HepG2 (cell line): ENCODE results near the gene ELP6. TPM values are rescaled to one million over a fixed set of nuclear protein-coding genes. Genes with fewer than 3 reads are reported as not detected.

Experiments used
- CBFB ChIP-seq: sonication (generic); formaldehyde crosslinking; IDR thresholded peaks from 2 replicates; pipeline ENCODE4 v1.4.0; 2020; ENCODE audit warnings: missing genetic modification reagents
- CREB1 ChIP-seq, 2 experiments: fragments of 450-650 bp in 1 of 2; IDR thresholded peaks; 2 replicates each; pipeline ENCODE4 v1.6.1; 2016 to 2017; ENCODE audit warnings: control low read depth in 1 of 2, mild to moderate bottlenecking in 1 of 2, missing compliant biosample characterization in 1 of 2, missing genetic modification characterization in 1 of 2
- FOSL2 ChIP-seq: sonication (generic); formaldehyde crosslinking; IDR thresholded peaks from 2 replicates; pipeline ENCODE4 v1.4.0; 2020; ENCODE audit warnings: missing genetic modification reagents
- GFI1 ChIP-seq: sonication (generic); formaldehyde crosslinking; IDR thresholded peaks from 2 replicates; pipeline ENCODE4 v1.5.0; 2020; ENCODE audit warnings: missing genetic modification reagents, mild to moderate bottlenecking, borderline replicate concordance
- GMEB1 ChIP-seq: sonication (generic); formaldehyde crosslinking; IDR thresholded peaks from 2 replicates; pipeline ENCODE4 v1.5.1; 2020; ENCODE audit warnings: missing genetic modification reagents, mild to moderate bottlenecking, borderline replicate concordance
- HNRNPH1 ChIP-seq: fragments of 200-400 bp; formaldehyde crosslinking; optimal IDR thresholded peaks from 2 replicates; pipeline ENCODE3; 2017; ENCODE audit warnings: mild to moderate bottlenecking, low read depth, low read length
- HNRNPUL1 ChIP-seq: fragments of 200-400 bp; formaldehyde crosslinking; IDR thresholded peaks from 2 replicates; pipeline ENCODE4 v1.6.1; 2017; ENCODE audit warnings: low read depth, mild to moderate bottlenecking, low read length, moderate library complexity
- MEIS1 ChIP-seq: sonication (generic); formaldehyde crosslinking; IDR thresholded peaks from 2 replicates; pipeline ENCODE4 v1.9.0; 2021; ENCODE audit warnings: mild to moderate bottlenecking, missing genetic modification reagents, moderate library complexity, borderline replicate concordance
- RARG ChIP-seq: sonication (generic); formaldehyde crosslinking; IDR thresholded peaks from 2 replicates; pipeline ENCODE4 v1.4.0; 2020; ENCODE audit warnings: low read depth, mild to moderate bottlenecking, missing genetic modification reagents
- SMYD3 ChIP-seq: sonication (generic); formaldehyde crosslinking; IDR thresholded peaks from 2 replicates; pipeline ENCODE4 v1.8.1; 2023; ENCODE audit warnings: mild to moderate bottlenecking, missing genetic modification reagents
- STAT5B ChIP-seq: sonication (generic); formaldehyde crosslinking; IDR thresholded peaks from 2 replicates; pipeline ENCODE4 v1.4.0; 2020; ENCODE audit warnings: missing genetic modification reagents
- TEAD2 ChIP-seq: sonication (generic); formaldehyde crosslinking; IDR thresholded peaks from 2 replicates; pipeline ENCODE4 v1.9.0; 2021; ENCODE audit warnings: missing genetic modification reagents
- XBP1 ChIP-seq: sonication (generic); formaldehyde crosslinking; IDR thresholded peaks from 2 replicates; pipeline ENCODE4 v1.5.0; 2020; ENCODE audit warnings: missing genetic modification reagents
- ZBTB10 ChIP-seq: sonication (generic); formaldehyde crosslinking; IDR thresholded peaks from 2 replicates; pipeline ENCODE4 v1.4.0; 2020; ENCODE audit warnings: missing genetic modification reagents, borderline replicate concordance
- ZBTB46 ChIP-seq: sonication (generic); formaldehyde crosslinking; IDR thresholded peaks from 2 replicates; pipeline ENCODE4 v1.4.0; 2020; ENCODE audit warnings: mild to moderate bottlenecking, missing genetic modification reagents, borderline replicate concordance
- ZC3H4 ChIP-seq: sonication (generic); formaldehyde crosslinking; IDR thresholded peaks from 2 replicates; pipeline ENCODE4 v1.4.0; 2020; ENCODE audit warnings: missing genetic modification reagents, borderline replicate concordance
- ZFX ChIP-seq: sonication (generic); formaldehyde crosslinking; IDR thresholded peaks from 2 replicates; pipeline ENCODE4 v1.4.0; 2020; ENCODE audit warnings: mild to moderate bottlenecking, low read depth, missing genetic modification reagents, moderate library complexity
- ZNF121 ChIP-seq: sonication (generic); formaldehyde crosslinking; IDR thresholded peaks from 2 replicates; pipeline ENCODE4 v1.5.0; 2020; ENCODE audit warnings: mild to moderate bottlenecking, missing genetic modification reagents
- ZNF230 ChIP-seq: sonication (generic); formaldehyde crosslinking; IDR thresholded peaks from 2 replicates; pipeline ENCODE4 v1.4.0; 2020; ENCODE audit warnings: mild to moderate bottlenecking, missing genetic modification reagents
- ZNF660 ChIP-seq: sonication (generic); formaldehyde crosslinking; IDR thresholded peaks from 2 replicates; pipeline ENCODE4 v1.5.1; 2020; ENCODE audit warnings: mild to moderate bottlenecking, low read depth, missing genetic modification reagents, borderline replicate concordance
- ZNF776 ChIP-seq: sonication (generic); formaldehyde crosslinking; IDR thresholded peaks from 2 replicates; pipeline ENCODE4 v1.4.0; 2020; ENCODE audit warnings: mild to moderate bottlenecking, missing genetic modification reagents
- polyA plus RNA-seq, 8 experiments: library from polyadenylated mRNA; depleted of rRNA in 3 of 8; stranded (reverse) in 7 of 8; unstranded in 1 of 8; fragments of >200 nt; fragmentation: Illumina TruSeq in 4 of 8; extraction: Trizol in 4 of 8; gene quantifications; 2 replicates each; pipeline versions ENCODE4 v1.2.1 to v1.2.3, GENCODE V29; 2011 to 2016; ENCODE audit warnings: low read depth in 4 of 8, missing spikeins in 1 of 8, mixed read lengths in 1 of 8; ENCODE audit not compliant: insufficient read depth in 1 of 8
- total RNA-seq, 5 experiments: library from RNA; depleted of rRNA; stranded (reverse); fragments of >200 nt; fragmentation: Illumina TruSeq; extraction: Trizol; gene quantifications; 2 replicates each; pipeline ENCODE4 v1.2.3, GENCODE V29; 2016; ENCODE audit warnings: low read depth in 1 of 5
- TF ChIP-seq, protein P1 (sequence below): sonication (generic); formaldehyde crosslinking; IDR thresholded peaks from 2 replicates; pipeline ENCODE4 v1.4.0; 2020; ENCODE audit warnings: missing genetic modification reagents

The ELP6 gene
- total and polyA plus RNA-seq, 2 of the 13 experiments (the other 11 are each of a cell fraction or from before 2014, with no cell fraction given): 45.0 to 49.3 TPM

- TF ChIP-seq GFI1 (CRISPR knock-in tag): no peak
- TF ChIP-seq ZNF776: peak; percentile 61; the same call in 1 of the 2 replicates
- TF ChIP-seq ZFX (CRISPR knock-in tag): peak; percentile 90
- TF ChIP-seq HNRNPH1: no peak
- peak; percentile 32; the same call in 1 of the 2 replicates for TF ChIP-seq ZNF230 (CRISPR knock-in tag)
- TF ChIP-seq XBP1 (CRISPR knock-in tag): 0 out of 2 replicates have a peak, but pooled peaks have one; percentile 38
- no peak for TF ChIP-seq ZBTB46 (CRISPR knock-in tag)
- 0 out of 2 replicates have a peak, but pooled peaks have one; percentile 45 for TF ChIP-seq SMYD3
- no peak for TF ChIP-seq HNRNPUL1
- TF ChIP-seq TEAD2 (CRISPR knock-in tag): 0 out of 2 replicates have a peak, but pooled peaks have one; percentile 38
- TF ChIP-seq CBFB: peak; percentile 45; the same call in 1 of the 2 replicates
- no peak for TF ChIP-seq ZBTB10 (CRISPR knock-in tag)
- TF ChIP-seq, protein P1, sequence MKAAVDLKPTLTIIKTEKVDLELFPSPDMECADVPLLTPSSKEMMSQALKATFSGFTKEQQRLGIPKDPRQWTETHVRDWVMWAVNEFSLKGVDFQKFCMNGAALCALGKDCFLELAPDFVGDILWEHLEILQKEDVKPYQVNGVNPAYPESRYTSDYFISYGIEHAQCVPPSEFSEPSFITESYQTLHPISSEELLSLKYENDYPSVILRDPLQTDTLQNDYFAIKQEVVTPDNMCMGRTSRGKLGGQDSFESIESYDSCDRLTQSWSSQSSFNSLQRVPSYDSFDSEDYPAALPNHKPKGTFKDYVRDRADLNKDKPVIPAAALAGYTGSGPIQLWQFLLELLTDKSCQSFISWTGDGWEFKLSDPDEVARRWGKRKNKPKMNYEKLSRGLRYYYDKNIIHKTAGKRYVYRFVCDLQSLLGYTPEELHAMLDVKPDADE (CRISPR knock-in tag): no peak
- TF ChIP-seq MEIS1: no peak
- TF ChIP-seq ZC3H4: no peak
- peak; percentile 17; the same call in 1 of the 2 replicates for TF ChIP-seq FOSL2
- no peak for TF ChIP-seq RARG (CRISPR knock-in tag)
- no peak for TF ChIP-seq STAT5B (CRISPR knock-in tag)
- TF ChIP-seq ZNF660: no peak
- TF ChIP-seq CREB1 (IDR thresholded peaks at IDR 0.05): peak; percentile 68; the same call in 1 of the 2 replicates
- TF ChIP-seq CREB1 (CRISPR knock-in tag; IDR thresholded peaks at IDR 0.05): peak; percentile 84
- peak; percentile 97 for TF ChIP-seq GMEB1 (CRISPR knock-in tag)
- no peak for TF ChIP-seq ZNF121 (CRISPR knock-in tag)
These were observed at the start of gene ELP6 (continued) for GRCh38 chr3:47513125-47513929.
